Limb (tissue), 2 donors: ENCODE measurements around the gene PLPPR2.
"Not testable (repeated sequence)": the region's sequence is repeated elsewhere in the genome, so short reads cannot be mapped to it uniquely, and the experiment has no call there.

Source experiments
- DNase-seq, 2 donors: peaks; one replicate each; pipeline ENCODE4 v3.0.0-alpha.2; 2016; ENCODE audit errors: extremely low spot score in 2 of 2

Gene PLPPR2

DNA sequence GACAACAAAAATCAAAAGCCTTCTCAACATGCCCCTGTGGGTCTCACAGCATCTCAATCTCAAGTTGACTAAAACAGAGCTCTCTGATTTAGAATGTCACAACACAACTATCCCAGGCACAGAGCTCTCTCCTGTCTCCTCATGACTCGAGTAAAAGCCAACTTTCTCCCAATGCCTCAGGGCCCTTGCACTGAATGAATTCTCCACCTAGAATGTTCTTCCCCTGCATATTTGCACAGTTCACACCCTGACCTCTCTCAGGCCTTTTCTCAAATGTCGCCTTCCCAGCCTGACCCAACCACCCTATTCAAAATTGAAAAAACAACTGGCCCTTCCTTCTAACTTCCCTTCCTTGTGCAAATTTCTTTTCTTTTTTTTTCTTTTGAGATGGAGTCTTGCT lies 15.5 kb downstream of the PLPPR2 start:
- DNase-seq, result no peak

- peak in 1 of 2 donors; percentile 74 for DNase-seq
These were observed 18.1 kb downstream of the PLPPR2 start for GRCh38 chr19:11373166-11373884.

DNA sequence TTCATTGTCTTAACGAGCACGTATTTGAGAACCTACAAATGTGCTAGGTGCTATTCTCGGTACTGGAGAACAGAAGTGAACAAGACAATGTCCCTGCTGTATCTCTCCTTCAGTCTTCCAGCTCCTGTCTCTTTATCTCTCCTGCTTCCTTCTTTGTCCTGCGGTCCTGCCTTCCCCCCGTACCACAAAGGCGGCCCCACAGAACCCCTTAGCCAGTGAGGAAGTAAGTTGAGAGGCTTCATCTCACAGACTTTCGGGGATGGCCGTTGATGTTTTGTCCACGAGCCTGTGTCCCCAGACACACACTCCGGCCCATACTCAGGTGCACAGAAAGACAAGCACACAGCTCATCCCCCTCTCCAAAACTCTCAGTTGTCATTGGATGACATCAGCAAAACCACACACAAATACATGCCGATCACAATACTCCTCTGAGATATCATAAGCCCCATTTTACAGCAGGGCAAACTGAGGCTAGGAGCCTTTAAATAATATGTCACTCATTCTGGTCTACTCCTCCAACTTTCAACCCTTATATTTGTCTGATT lies 18.7 kb downstream of the PLPPR2 start:
- DNase-seq, result no peak

DNA sequence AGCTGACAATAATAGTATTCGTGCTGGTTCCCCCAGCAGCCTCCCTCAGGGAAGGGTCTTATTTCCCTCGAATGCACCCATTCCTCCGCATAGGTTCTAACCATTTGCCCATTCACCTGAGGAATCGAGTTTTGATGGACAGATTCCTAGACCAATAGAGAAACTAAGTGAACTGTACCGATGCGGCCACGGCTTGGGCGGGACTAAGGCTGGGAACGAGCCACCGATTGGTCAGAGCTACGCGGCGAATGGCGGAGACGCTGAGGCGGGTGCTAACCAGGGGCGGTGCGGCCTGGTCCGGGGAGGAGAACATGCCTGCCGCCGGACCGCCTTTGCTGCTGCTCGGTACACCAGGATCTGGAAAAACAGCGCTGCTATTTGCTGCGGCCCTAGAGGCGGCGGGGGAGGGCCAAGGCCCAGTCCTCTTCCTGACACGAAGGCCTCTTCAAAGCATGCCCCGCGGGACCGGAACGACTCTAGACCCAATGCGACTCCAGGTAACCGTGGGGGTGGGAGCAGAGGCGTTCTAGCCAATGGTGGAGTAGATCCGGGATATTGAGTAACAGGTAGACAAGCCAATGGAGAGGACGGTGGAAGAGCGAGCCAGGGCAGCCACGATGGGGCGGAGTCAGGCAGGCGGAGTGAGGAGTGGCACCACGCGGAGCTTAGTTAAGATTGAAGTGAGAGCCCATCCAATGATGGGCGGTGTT lies 19.4 kb downstream of the PLPPR2 start, which contains the start of gene SWSAP1:
SWSAP1 (plus strand) TSS at position 234 of the 710 bp plus-strand sequence; CDS start at position 249, 15 bp downstream.
- DNase-seq, result peak; percentile 98 to 100

DNA sequence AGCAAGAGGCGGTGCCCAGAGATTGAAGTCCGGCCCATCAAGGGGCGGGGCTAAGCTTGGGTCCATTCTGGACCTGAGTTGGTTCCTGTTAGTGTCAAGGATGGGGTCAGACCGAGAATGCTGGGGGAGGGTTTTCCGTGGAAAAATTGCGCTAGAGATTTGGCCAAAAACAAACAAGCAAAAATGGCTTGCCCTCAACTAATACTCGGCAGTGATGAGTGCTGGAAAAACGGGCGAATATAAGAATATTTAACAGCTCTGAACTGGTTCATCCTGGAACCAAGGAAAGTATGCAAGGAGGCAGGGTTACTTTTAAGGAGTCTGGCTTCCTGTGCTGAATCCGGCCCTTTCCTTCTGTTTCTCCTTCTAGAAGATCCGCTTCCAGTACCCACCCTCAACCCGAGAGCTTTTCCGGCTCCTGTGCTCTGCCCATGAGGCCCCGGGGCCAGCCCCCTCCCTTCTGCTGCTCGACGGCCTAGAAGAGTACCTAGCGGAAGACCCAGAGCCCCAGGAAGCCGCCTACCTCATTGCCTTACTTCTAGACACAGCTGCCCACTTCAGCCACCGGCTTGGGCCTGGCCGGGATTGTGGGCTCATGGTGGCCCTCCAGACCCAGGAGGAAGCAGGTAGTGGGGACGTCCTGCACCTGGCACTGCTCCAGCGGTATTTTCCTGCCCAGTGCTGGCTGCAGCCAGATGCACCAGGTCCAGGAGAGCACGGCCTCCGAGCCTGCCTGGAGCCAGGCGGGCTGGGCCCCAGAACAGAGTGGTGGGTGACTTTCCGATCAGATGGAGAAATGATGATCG lies 20.1 kb downstream of the PLPPR2 start:
- DNase-seq, result peak; percentile 9 to 53

DNA sequence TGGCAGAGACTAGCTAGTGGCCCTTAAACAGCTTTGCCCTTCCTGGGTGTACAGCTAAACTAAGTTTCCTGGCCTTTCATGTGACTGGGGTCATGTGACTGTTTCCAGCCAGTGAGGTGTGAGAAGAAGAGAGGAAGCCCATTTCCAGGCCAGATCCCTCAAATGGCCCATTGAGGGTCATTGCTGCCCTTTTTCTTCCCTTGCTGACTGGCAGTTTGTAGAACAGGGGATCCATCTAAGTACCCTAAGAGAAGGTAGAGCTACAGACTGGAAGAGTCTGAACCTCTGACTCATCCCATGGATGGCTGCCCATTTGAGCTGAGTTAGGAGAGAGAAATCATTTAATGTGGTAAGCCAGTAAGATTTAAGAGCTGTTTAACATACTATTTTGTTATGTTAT lies 22.0 kb downstream of the PLPPR2 start:
- DNase-seq, result no peak

DNA sequence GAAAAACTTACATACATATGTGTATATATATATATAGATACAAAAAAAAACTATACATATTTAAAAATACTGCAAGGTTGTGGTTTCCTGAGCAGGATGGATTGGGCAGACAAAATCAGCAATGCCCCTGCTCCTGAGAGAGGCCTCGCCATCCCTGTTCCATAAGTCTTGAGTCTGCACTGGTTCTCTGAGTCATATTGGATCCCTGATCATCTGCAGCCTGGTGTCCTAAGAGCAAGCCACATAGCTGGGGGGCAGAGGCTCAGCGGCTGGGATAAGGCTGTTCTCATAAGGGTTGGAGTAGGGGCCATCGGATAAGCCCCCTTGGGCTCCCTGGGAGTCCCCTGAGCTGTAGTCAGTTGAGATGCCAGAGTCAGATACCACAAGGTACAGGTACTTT lies 22.5 kb downstream of the PLPPR2 start:
- DNase-seq, result no peak

- peak in 1 of 2 donors; percentile 56 for DNase-seq
These were observed 23.3 kb downstream of the PLPPR2 start for GRCh38 chr19:11378319-11379189.

GRCh38 chr19:11379269-11379845 lies 24.1 kb downstream of the PLPPR2 start:
- not testable (repeated sequence) for DNase-seq

- no peak for DNase-seq
These were observed 24.7 kb downstream of the PLPPR2 start for GRCh38 chr19:11379857-11380350.

DNA sequence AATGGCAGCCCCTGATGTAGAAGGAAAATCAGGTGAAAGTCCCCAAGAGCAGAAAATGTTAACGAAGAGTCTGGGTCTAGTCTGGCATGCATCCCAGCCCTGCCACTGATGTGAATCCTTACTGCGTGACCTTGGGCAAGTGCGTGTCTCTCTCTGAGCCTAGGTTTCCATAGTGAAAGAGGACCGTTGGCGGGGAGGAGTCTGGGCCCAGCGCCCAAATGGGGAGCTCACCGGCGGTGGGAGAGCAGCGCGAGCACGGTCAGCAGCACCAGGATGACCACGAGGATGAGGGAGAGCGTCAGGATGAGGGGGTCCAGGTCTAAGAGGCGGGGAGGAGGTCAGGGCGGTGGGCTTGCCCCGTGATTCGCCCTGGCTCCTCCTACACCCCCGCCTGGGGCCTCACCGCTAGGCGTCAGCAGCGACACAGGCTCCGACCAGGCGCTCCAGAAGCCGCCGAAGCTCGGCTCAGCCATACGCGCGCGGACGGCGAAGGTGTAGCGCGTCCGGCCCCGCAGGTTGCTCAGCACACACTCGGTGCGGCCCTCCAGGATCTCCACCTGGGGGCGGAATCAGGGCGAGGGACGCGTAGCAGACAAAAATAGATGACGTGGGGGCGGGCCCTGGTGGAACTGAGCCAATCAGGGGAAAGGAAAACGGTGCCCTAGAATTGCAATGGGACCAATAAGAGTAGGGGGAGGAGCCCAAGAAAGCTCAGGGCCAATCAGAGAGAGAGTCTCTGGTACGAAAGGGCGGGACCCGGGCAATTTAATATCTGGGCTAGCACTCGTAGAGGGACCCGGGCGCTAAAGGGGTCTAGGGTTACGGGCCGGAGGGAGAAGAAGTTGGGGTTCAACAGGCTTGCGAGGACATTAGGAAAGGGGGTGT lies 25.7 kb downstream of the PLPPR2 start:
- peak; percentile 96 to 97 for DNase-seq

GRCh38 chr19:11382898-11383705 lies 27.9 kb downstream of the PLPPR2 start:
- peak in 1 of 2 donors; percentile 53 for DNase-seq

DNA sequence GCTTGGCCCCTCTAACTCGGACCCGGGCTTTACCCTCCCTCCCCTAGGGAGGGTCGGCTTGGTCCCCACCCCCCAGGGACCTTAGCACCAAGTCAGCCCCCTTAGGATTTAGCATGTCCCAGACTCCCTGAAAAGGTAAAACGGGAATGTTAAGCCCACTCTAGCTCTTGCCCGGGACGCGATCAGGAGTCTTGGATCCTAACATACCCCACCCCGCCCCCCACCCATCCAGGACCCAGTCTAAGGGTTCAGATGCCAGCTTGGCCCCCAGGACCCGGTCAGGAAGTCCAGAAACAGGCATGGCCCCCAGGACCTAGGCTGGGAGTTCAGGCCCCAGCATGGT lies 28.4 kb downstream of the PLPPR2 start:
- no peak for DNase-seq

GRCh38 chr19:11384778-11385129 lies 29.5 kb downstream of the PLPPR2 start:
- DNase-seq, result no peak

DNA sequence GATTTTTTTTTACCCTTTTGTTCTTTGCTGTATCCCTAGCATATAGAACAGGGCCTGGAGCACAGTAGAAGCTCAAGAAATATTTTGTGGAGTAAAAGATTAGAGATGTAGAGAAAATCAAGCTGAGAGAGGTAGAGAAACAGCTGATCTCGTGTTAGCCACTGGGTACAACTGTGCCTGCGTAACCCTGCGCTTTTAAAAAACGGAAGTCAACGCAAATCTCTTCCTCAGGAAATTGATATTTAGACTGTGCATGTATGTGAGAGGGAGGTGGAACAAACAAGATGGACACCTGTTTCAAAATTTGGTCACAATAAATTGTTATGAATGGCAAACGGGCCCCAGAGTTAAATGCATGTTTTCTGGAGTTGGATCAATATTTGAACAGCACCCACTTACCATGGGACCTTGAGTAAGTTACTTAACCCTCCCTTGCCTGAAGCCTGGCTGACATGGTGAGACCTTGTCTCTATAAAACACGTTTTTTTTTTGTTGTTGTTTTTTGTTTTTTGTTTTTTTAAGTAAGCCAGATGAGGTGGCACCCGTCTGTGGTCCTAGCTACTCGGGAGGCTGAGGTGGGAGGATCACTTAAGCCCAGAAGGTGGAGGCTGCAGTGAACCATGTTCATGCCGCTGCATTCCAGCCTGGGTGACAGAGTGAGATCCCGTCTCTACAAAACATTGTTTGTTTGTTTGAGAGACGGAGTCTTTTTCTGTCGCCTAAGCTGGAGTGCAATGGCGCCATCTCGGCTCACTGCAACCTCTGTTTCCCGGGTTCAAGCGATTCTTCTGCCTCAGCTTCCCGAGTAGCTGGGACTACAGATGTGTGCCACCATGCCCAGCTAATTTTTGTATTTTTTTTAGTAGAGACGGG lies 32.2 kb downstream of the PLPPR2 start:
- DNase-seq, result no peak

- no peak for DNase-seq
These were observed 35.1 kb downstream of the PLPPR2 start for GRCh38 chr19:11390359-11390758.

- DNase-seq, result no peak
These were observed 35.9 kb downstream of the PLPPR2 start for GRCh38 chr19:11390933-11391680.
